SK-N-SH treated with all-trans-retinoic acid at 6 μM for 48 hours (cell line): ENCODE results near the gene RBP2.

ENCODE experiments used
- ARNTL ChIP-seq: fragments of 450-650 bp; formaldehyde crosslinking; IDR thresholded peaks from 2 replicates; pipeline ENCODE4 v1.5.0; 2020; ENCODE audit warnings: low read depth, mild to moderate bottlenecking, moderate library complexity, borderline replicate concordance
- CREB5 ChIP-seq: fragments of 250-450 bp; sonication (Bioruptor Pico); IDR thresholded peaks from 2 replicates; pipeline ENCODE4 v1.5.1; 2020; ENCODE audit warnings: low read depth, mild to moderate bottlenecking, moderate library complexity
- ESRRG ChIP-seq: fragments of 250-450 bp; sonication (Bioruptor Pico); IDR thresholded peaks from 2 replicates; pipeline ENCODE4 v1.6.1; 2021; ENCODE audit warnings: mild to moderate bottlenecking
- OSR1 ChIP-seq: fragments of 250-450 bp; sonication (Bioruptor Pico); IDR thresholded peaks from 2 replicates; pipeline ENCODE4 v1.8.0; 2022; ENCODE audit warnings: moderate library complexity, mild to moderate bottlenecking, inconsistent platforms
- PATZ1 ChIP-seq: fragments of 250-450 bp; sonication (Bioruptor Pico); IDR thresholded peaks from 2 replicates; pipeline ENCODE4 v1.8.0; 2020; ENCODE audit warnings: mild to moderate bottlenecking, moderate library complexity, borderline replicate concordance
- POU6F1 ChIP-seq: fragments of 250-450 bp; sonication (Bioruptor Pico); IDR thresholded peaks from 2 replicates; pipeline ENCODE4 v1.8.0; 2021; ENCODE audit warnings: low read depth, mild to moderate bottlenecking, moderate library complexity, borderline replicate concordance
- PPARA ChIP-seq: fragments of 250-450 bp; sonication (Bioruptor Pico); IDR thresholded peaks from 2 replicates; pipeline ENCODE4 v1.5.0; 2020; ENCODE audit warnings: mild to moderate bottlenecking, borderline replicate concordance
- RARB ChIP-seq: fragments of 250-450 bp; sonication (Bioruptor Pico); IDR thresholded peaks from 2 replicates; pipeline ENCODE4 v1.8.0; 2021; ENCODE audit warnings: mild to moderate bottlenecking, moderate library complexity
- SNAI2 ChIP-seq: fragments of 250-450 bp; sonication (Bioruptor Pico); IDR thresholded peaks from 2 replicates; pipeline ENCODE4 v1.5.0; 2020; ENCODE audit warnings: mild to moderate bottlenecking, moderate library complexity
- TOX ChIP-seq: fragments of 250-450 bp; sonication (Bioruptor Pico); IDR thresholded peaks from 2 replicates; pipeline ENCODE4 v1.8.0; 2021; ENCODE audit warnings: mild to moderate bottlenecking, moderate library complexity, borderline replicate concordance
- ZC3H10 ChIP-seq: fragments of 250-450 bp; sonication (Bioruptor Pico); IDR thresholded peaks from 2 replicates; pipeline ENCODE4 v1.5.1; 2021; ENCODE audit warnings: mild to moderate bottlenecking, moderate library complexity
- ZNF565 ChIP-seq: fragments of 450-650 bp; formaldehyde crosslinking; conservative IDR thresholded peaks from 2 replicates; pipeline ENCODE4 v1.5.0; 2020; ENCODE audit warnings: low read depth, mild to moderate bottlenecking, moderate library complexity
- ZNF8 ChIP-seq: fragments of 450-650 bp; formaldehyde crosslinking; IDR thresholded peaks from 2 replicates; pipeline ENCODE4 v1.5.0; 2020; ENCODE audit warnings: mild to moderate bottlenecking, moderate library complexity

GRCh38 chr3:139468399-139468798 is 7.9 kb downstream of the RBP2 start:
- TF ChIP-seq SNAI2, result no peak
- no peak for TF ChIP-seq TOX (CRISPR knock-in tag)
- no peak for TF ChIP-seq ARNTL (CRISPR knock-in tag)
- no peak for TF ChIP-seq ESRRG (CRISPR knock-in tag)
- no peak for TF ChIP-seq CREB5
- TF ChIP-seq ZC3H10 (CRISPR knock-in tag), result no peak
- TF ChIP-seq PATZ1 (CRISPR knock-in tag), result no peak
- no peak for TF ChIP-seq OSR1
- no peak for TF ChIP-seq PPARA (CRISPR knock-in tag)
- TF ChIP-seq ZNF8 (CRISPR knock-in tag), result no peak
- no peak for TF ChIP-seq RARB (CRISPR knock-in tag)
- TF ChIP-seq ZNF565 (CRISPR knock-in tag), result no peak
- TF ChIP-seq POU6F1, result no peak
